ENCODE results near the gene TXNDC16. TPM values are rescaled to one million over a fixed set of nuclear protein-coding genes. Genes with fewer than 3 reads are reported as not detected.

Gene TXNDC16
- total and polyA plus RNA-seq, 10 donors: 1.5 to 18.1 (median 14.9) TPM

- H3K4me3 ChIP-seq: no peak overlapping the region
- intact Hi-C loops (cut with DNase I; ENCODE audit: low total_unique reads): no loop called here
- no peak for TF ChIP-seq POLR2AphosphoS5 (IDR thresholded peaks at IDR 0.05)
- TF ChIP-seq CTCF (IDR thresholded peaks at IDR 0.05 in 8 of 11, conservative IDR thresholded peaks at IDR 0.05 in 3 of 11): no peak
- TF ChIP-seq POLR2A (IDR thresholded peaks at IDR 0.05): no peak
Measured at GRCh38 chr14:52443506-52443905, 108.8 kb downstream of the TXNDC16 start.

GRCh38 chr14:52442602-52443001 is 109.7 kb downstream of the TXNDC16 start:
- H3K4me1 ChIP-seq: no peaks in the 10 kb centered on the region
- WGBS, 5 donors: 89 to 100% (median 94%) methylated on average over 1 of the region's 1 CpG
- TF ChIP-seq CTCF (IDR thresholded peaks at IDR 0.05 in 8 of 11, conservative IDR thresholded peaks at IDR 0.05 in 3 of 11) (no peak), POLR2AphosphoS5 (IDR thresholded peaks at IDR 0.05) (no peak), POLR2A (IDR thresholded peaks at IDR 0.05) (no peak)

More at GRCh38 chr14:52443506-52443905, 108.8 kb downstream of the TXNDC16 start:
- no peaks in the 10 kb centered on the region for H3K4me1 ChIP-seq
- no peak for DNase-seq
- H3K27me3 ChIP-seq (replicated peaks in 1 of 7): no peaks in the 10 kb centered on the region
- H3K36me3 ChIP-seq: peaks cover 0 to 44% (median 8%) of the 10 kb centered on the region in 6 donors
- H3K27ac ChIP-seq: no peak overlapping the region
- no peaks in the 10 kb centered on the region for H3K9me3 ChIP-seq

DNA sequence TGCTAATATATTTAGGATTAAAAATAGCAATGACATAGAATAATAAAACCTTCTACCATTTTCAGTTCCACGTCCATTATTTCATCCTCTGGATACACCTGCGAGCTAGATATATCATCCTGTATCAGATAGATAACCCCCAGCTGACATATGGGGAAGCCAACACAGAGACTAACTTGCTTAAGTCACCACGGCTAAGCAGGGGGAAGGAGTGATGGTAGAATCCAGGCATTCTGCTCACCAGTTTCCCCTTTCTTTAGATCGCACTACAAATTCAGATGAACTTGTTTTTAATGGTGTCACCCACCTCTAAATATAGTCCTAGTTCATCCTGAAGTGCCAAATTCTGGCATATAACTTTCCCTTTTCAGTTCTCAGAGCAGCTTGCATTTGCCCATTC is 110.1 kb downstream of the TXNDC16 start:
- Histone ChIP-seq H3K4me3 (no peak overlapping the region), H3K27me3 (replicated peaks in 1 of 7) (no peaks in the 10 kb centered on the region), H3K36me3 (peaks cover 0 to 49% (median 8%) of the 10 kb centered on the region in 6 donors), H3K27ac (no peak overlapping the region), H3K9me3 (no peaks in the 10 kb centered on the region), H3K4me1 (no peaks in the 10 kb centered on the region)
- DNase-seq: no peak
- WGBS, 5 donors: 70 to 83% (median 75%) methylated on average over 4 of the region's 4 CpGs
- intact Hi-C loops (cut with DNase I; ENCODE audit: low total_unique reads): no loop called here
- TF ChIP-seq POLR2AphosphoS5 (IDR thresholded peaks at IDR 0.05) (no peak), POLR2A (IDR thresholded peaks at IDR 0.05) (no peak), CTCF (IDR thresholded peaks at IDR 0.05 in 8 of 11, conservative IDR thresholded peaks at IDR 0.05 in 3 of 11) (no peak)

More at GRCh38 chr14:52442602-52443001, 109.7 kb downstream of the TXNDC16 start:
- H3K36me3 ChIP-seq: peaks cover 0 to 52% (median 8%) of the 10 kb centered on the region in 6 donors
- no peaks in the 10 kb centered on the region for H3K27me3 ChIP-seq (replicated peaks in 1 of 7)
- no peak overlapping the region for H3K4me3 ChIP-seq
- no peaks in the 10 kb centered on the region for H3K9me3 ChIP-seq
- intact Hi-C loops (cut with DNase I; ENCODE audit: low total_unique reads): no loop called here
- H3K27ac ChIP-seq: no peak overlapping the region
- no peak for DNase-seq

DNA sequence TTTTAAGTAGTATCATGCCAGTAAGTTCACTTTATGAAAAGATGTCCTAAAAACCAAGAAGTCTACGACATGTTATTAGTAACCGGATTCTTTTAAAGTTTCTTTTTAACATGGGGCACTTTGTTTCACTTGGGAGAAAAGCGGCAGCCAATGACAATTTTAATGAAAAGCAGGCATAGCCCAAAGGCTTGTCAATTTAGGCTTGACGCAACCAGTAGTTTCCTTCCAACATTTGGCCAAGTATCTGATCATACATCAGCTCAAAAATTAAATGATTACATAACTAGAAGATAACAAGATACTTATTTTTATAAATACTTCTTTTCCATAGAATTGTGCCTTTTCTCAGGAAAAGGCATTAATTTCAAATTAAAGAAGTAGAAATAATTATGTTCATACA is 112.8 kb downstream of the TXNDC16 start:
- no peak overlapping the region for H3K27ac ChIP-seq
- no peak for TF ChIP-seq POLR2A (IDR thresholded peaks at IDR 0.05)
- TF ChIP-seq CTCF (IDR thresholded peaks at IDR 0.05 in 8 of 11, conservative IDR thresholded peaks at IDR 0.05 in 3 of 11): no peak
- TF ChIP-seq POLR2AphosphoS5 (IDR thresholded peaks at IDR 0.05): no peak
- no peaks in the 10 kb centered on the region for H3K27me3 ChIP-seq (replicated peaks in 1 of 7)
- H3K36me3 ChIP-seq: peaks cover 0 to 35% (median 6%) of the 10 kb centered on the region in 6 donors
- no peak for DNase-seq
- H3K4me3 ChIP-seq: no peak overlapping the region
- no peaks in the 10 kb centered on the region for H3K4me1 ChIP-seq
- intact Hi-C loops (cut with DNase I; ENCODE audit: low total_unique reads): no loop called here
- WGBS, 5 donors: 95 to 99% (median 97%) methylated on average over 4 of the region's 4 CpGs
- H3K9me3 ChIP-seq: no peaks in the 10 kb centered on the region

Measured in spleen (tissue), 11 donors.